Common myeloid progenitor, CD34-positive (primary cell): Measurements from ENCODE around the gene RNF212B.
"Not testable (repeated sequence)": the region's sequence is repeated elsewhere in the genome, so short reads cannot be mapped to it uniquely, and the experiment has no call there.

Source experiments
- CTCF ChIA-PET: fragments of 350-600 bp; sonication (Branson Sonifier 250); formaldehyde crosslinking; loops from one replicate; lab custom pipeline; 2021; ENCODE audit warnings: antibody characterized with exemption; lab: Charles Lee
- POLR2A ChIA-PET: fragments of 350-600 bp; sonication (Branson Sonifier 250); formaldehyde crosslinking; loops from one replicate; lab custom pipeline; 2021; ENCODE audit warnings: antibody characterized with exemption; lab: Charles Lee
- DNase-seq, 3 donors: peaks; one replicate each; pipeline versions ENCODE4 v3.0.0 to v3.0.0-alpha.2; 2013
- H3K27ac ChIP-seq, 2 experiments: 1 replicate in 1 of 2; 2 replicates in 1 of 2; pipeline ENCODE4 v1.7.0; 2013; ENCODE audit warnings: inconsistent platforms in 2 of 2, low read length in 2 of 2, mild to moderate bottlenecking in 2 of 2, low read depth in 1 of 2, moderate library complexity in 1 of 2; ENCODE audit not compliant: severe bottlenecking in 2 of 2, insufficient read depth in 1 of 2, poor library complexity in 1 of 2
- H3K27me3 ChIP-seq, 5 experiments: replicated peaks in 2 of 5; 1 replicate in 3 of 5; 2 replicates in 2 of 5; pipeline versions ENCODE4 v1.6.1 to v1.7.0; 2013; ENCODE audit warnings: low read length in 4 of 5, mild to moderate bottlenecking in 2 of 5, moderate library complexity in 2 of 5, inconsistent platforms in 1 of 5; ENCODE audit not compliant: insufficient read depth in 5 of 5, control insufficient read depth in 4 of 5
- H3K36me3 ChIP-seq, 4 experiments: 1 replicate in 2 of 4; 2 replicates in 2 of 4; pipeline versions ENCODE4 v1.6.1 to v1.7.0; 2013; ENCODE audit warnings: low read length in 3 of 4, control low read depth in 1 of 4, mild to moderate bottlenecking in 1 of 4; ENCODE audit not compliant: control insufficient read depth in 4 of 4, insufficient read depth in 4 of 4
- H3K4me1 ChIP-seq, 4 experiments: 1 replicate in 3 of 4; 2 replicates in 1 of 4; pipeline versions ENCODE4 v1.6.1 to v1.7.1; 2013; ENCODE audit warnings: low read length in 3 of 4, mild to moderate bottlenecking in 3 of 4, control low read depth in 1 of 4, inconsistent platforms in 1 of 4, moderate library complexity in 1 of 4; ENCODE audit not compliant: control insufficient read depth in 4 of 4, insufficient read depth in 4 of 4; ENCODE audit errors: control extremely low read depth in 1 of 4
- H3K4me3 ChIP-seq, 7 experiments: 1 replicate in 4 of 7; 2 replicates in 3 of 7; pipeline versions ENCODE4 v1.5.1 to v1.7.0; 2013; ENCODE audit warnings: mild to moderate bottlenecking in 7 of 7, low read length in 6 of 7, moderate library complexity in 6 of 7, inconsistent platforms in 2 of 7, low read depth in 2 of 7, control low read depth in 1 of 7; ENCODE audit not compliant: insufficient read depth in 4 of 7, control insufficient read depth in 1 of 7; ENCODE audit errors: extremely low read depth in 1 of 7
- H3K9me3 ChIP-seq, 5 experiments: 1 replicate in 4 of 5; 2 replicates in 1 of 5; pipeline versions ENCODE4 v1.6.1 to v1.7.1; 2013; ENCODE audit warnings: low read length in 4 of 5, mild to moderate bottlenecking in 2 of 5, inconsistent platforms in 1 of 5, low read depth in 1 of 5, moderate library complexity in 1 of 5; ENCODE audit not compliant: control insufficient read depth in 4 of 5, insufficient read depth in 2 of 5; ENCODE audit errors: control extremely low read depth in 1 of 5
- WGBS: methylation state at CpG from one replicate; pipeline ENCODE4 v1.1.5; 2013; ENCODE audit not compliant: insufficient coverage; 5-methylcytosine and 5-hydroxymethylcytosine counted together

RNF212B gene

DNA sequence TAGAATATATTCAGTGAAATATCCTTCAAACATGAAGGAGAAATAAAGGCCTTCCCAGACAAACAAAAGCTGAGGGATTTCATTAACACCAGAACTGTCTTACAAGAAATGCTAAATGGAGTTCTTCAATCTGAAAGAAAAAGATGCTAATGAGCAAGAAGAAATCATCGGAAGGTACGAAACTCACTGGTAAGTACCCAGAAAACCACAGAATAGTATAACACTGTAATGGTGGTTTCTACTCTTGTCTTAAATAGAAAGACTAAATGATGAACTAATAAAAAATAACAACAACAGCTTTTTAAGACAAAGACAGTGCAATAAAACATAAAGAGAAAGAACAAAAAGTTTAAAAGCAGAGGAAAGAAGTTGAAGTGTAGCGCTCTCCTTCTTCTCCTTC is 18.7 kb upstream of the RNF212B start:
- 80% methylated on average over 1 of the region's 3 CpGs for WGBS
- no peaks in the 10 kb centered on the region for H3K4me1 ChIP-seq
- DNase-seq, result no peak
- no peaks in the 10 kb centered on the region for H3K27me3 ChIP-seq
- H3K9me3 ChIP-seq, result peaks cover 0 to 3% (median 0%) of the 10 kb centered on the region in 5 experiments
- H3K4me3 ChIP-seq, result no peak overlapping the region
- POLR2A ChIA-PET, result interaction anchor here (0.6 kb wide), 1 partner anchor 52 kb away, joined by 3 read pairs; no protein-coding TSS in a partner anchor
- CTCF ChIA-PET, result no interaction called here
- no peak overlapping the region for H3K27ac ChIP-seq
- no peaks in the 10 kb centered on the region for H3K36me3 ChIP-seq

DNA sequence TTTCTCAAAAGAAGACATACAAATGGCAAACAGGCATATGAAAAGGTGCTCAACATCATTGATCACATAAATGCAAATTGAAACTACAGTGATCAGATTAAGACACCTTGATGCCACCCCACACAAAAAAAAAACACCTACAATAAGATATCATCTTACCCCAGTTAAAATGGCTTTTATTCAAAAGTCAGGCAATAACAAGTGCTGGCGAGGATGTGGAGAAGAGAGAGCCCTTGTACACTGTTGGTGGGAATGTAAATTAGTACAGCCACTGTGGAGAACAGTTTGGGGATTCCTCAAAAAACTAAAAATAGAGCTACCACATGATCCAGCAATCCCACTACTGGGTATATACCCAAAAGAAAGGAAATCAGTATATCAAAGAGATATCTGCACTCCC is 12.8 kb upstream of the RNF212B start:
- H3K36me3 ChIP-seq, H3K4me1 ChIP-seq, H3K27ac ChIP-seq, H3K27me3 ChIP-seq, H3K9me3 ChIP-seq, DNase-seq, H3K4me3 ChIP-seq, POLR2A ChIA-PET: not testable (repeated sequence)
- WGBS, result no CpG with 5 or more reads among the region's 1 CpG
- CTCF ChIA-PET, result interaction anchor here (0.9 kb wide), 1 partner anchor 38 kb away, joined by 3 read pairs; no protein-coding TSS in a partner anchor

DNA sequence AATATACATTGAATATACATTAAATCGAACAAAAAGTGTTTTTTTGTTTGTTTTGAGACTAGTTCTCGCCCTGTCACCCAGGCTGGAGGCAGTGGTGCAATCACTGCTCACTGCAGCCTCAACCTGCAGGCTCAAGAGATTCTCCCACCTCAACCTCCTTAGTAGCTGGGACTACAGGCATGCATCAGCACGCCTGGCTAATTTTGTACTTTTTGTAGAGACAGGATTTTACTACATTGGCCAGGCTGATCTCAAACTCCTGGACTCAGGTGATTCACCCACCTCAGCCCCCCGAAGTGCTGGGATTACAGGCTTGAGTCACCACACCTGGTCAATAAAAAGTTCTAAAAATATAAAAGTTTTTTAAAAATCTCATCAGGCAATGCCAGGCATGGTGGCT is 10.2 kb upstream of the RNF212B start:
- no peak for DNase-seq
- Histone ChIP-seq H3K27me3 (no peaks in the 10 kb centered on the region), H3K36me3 (no peaks in the 10 kb centered on the region), H3K4me3 (no peak overlapping the region), H3K9me3 (peaks cover 0 to 3% (median 0%) of the 10 kb centered on the region in 5 experiments), H3K4me1 (peaks cover 0 to 5% (median 0%) of the 10 kb centered on the region in 4 experiments), H3K27ac (no peak overlapping the region)
- 100% methylated on average over 2 of the region's 4 CpGs for WGBS
- ChIA-PET CTCF (no interaction called here), POLR2A (no interaction called here)

DNA sequence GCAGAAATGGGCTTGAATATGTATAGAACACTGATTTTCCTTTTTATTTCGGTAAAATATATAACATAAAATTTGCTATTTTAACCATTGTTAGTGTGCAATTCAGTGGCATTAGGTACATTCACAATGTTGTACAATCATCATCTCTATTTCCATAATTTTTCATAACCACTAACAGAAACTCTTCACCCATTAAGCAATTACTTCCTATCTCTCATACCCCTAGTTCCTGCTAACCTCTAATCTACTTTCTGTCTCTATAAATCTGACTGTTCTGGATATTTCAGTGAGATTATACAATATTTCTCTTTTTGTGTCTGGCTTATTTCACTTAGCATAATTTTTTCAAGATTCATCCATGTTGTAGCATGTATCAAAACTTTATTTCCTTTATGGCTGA is 8.9 kb upstream of the RNF212B start:
- WGBS, result no CpG with 5 or more reads among the region's 1 CpG
- ChIA-PET POLR2A (no interaction called here), CTCF (interaction anchor here (0.6 kb wide), 1 partner anchor 114 kb away, joined by 3 read pairs; no protein-coding TSS in a partner anchor)
- Histone ChIP-seq H3K27me3 (no peaks in the 10 kb centered on the region), H3K36me3 (no peaks in the 10 kb centered on the region), H3K4me3 (no peak overlapping the region), H3K9me3 (peaks cover 0 to 3% (median 0%) of the 10 kb centered on the region in 5 experiments), H3K4me1 (peaks cover 0 to 5% (median 0%) of the 10 kb centered on the region in 4 experiments), H3K27ac (no peak overlapping the region)
- peak in 2 of 3 donors; percentile 10 to 15 for DNase-seq

DNA sequence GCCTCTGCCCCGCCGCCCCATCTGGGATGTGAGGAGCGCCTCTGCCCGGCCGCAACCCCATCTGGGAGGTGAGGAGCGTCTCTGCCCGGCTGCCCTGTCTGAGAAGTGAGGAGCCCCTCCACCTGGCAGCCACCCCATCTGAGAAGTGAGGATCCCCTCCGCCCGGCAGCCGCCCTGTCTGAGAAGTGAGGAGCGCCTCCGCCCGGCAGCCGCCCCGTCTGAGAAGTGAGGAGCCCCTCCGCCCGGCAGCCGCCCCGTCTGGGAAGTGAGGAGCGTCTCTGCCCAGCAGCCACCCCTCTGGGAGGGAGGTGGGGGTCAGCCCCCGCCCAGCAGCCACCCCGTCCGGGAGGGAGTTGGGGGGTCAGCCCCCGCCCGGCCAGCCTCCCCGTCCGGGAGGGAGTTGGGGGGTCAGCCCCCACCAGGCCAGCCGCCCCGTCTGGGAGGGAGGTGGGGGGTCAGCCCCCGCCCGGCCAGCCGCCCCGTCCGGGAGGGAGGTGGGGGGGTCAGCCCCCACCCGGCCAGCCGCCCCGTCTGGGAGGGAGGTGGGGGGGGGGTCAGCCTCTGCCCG is 5.4 kb upstream of the RNF212B start:
- H3K27me3 ChIP-seq, H3K4me1 ChIP-seq, DNase-seq, H3K9me3 ChIP-seq, CTCF ChIA-PET, POLR2A ChIA-PET, H3K4me3 ChIP-seq, H3K27ac ChIP-seq, H3K36me3 ChIP-seq: not testable (repeated sequence)
- WGBS, result 96% methylated on average over 9 of the region's 38 CpGs

DNA sequence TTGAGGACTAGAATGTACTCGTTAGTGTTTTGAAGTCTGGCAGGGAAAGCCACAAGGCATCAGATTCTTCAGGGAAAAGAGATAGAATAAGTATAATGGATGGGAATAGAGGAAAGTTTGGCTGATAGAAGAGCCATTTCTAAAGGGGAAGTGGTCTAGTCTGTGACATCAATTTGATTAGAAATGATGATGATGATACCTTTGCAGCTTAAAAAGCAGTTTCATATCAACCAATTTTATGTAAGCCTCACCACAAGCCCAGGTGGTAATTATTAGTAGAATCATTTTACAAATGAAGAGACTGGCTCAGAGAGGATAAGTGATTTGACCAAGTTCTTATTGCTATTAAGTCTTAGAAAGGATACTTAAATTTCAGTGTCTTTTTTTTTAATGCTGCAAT is 2.9 kb downstream of the RNF212B start:
- Histone ChIP-seq H3K27ac (no peak overlapping the region), H3K27me3 (peaks cover 0 to 3% (median 0%) of the 10 kb centered on the region in 5 experiments), H3K36me3 (no peaks in the 10 kb centered on the region), H3K4me1 (peaks cover 0 to 6% (median 3%) of the 10 kb centered on the region in 4 experiments), H3K4me3 (no peak overlapping the region), H3K9me3 (no peaks in the 10 kb centered on the region)
- no peak for DNase-seq
- WGBS, result 100% methylated on average over 1 of the region's 1 CpG
- POLR2A ChIA-PET, result interaction anchor here (0.6 to 0.7 kb wide), 2 partner anchors 38 to 52 kb away, joined by 3 read pairs; no protein-coding TSS in a partner anchor
- CTCF ChIA-PET, result interaction anchor here (0.9 kb wide), 1 partner anchor 55 kb away, joined by 4 read pairs; no protein-coding TSS in a partner anchor

DNA sequence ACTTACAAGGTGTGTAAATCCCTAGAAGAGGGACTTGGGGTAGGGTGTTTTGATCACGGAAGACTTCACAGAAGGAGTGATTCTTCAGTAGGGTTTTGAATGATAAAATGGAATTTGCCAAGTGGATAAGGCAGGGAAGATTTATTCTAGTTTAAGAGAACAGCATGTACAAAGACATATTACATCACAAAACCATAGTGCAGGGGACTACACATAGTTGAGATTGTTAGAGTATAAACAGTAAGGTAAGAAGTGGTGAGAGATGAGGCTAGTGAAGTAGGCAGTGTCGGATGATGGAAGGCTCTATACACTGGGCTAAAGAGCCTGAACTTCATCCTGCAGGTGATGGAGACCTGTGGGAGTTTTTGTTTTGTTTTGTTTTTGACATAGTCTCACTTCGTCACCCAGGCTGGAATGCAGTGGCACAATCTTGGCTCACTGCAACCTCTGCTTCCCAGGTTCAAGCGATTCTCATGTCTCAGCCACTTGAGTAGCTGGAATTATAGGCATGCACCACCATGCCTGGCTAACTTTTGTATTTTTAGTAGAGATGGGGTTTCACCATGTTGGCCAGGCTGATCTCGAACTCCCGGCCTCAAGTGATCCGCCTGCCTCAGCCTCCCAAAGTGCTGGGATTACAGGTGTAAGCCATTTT is 3.5 kb downstream of the RNF212B start:
- H3K27ac ChIP-seq, H3K4me1 ChIP-seq, H3K9me3 ChIP-seq, H3K27me3 ChIP-seq, DNase-seq, CTCF ChIA-PET, H3K4me3 ChIP-seq, H3K36me3 ChIP-seq: not testable (repeated sequence)
- POLR2A ChIA-PET, result interaction anchor here (0.7 kb wide), 1 partner anchor 52 kb away, joined by 3 read pairs; no protein-coding TSS in a partner anchor
- WGBS, result 100% methylated on average over 6 of the region's 7 CpGs
